ENCODE data around the gene TSPAN19.

Gene TSPAN19

DNA sequence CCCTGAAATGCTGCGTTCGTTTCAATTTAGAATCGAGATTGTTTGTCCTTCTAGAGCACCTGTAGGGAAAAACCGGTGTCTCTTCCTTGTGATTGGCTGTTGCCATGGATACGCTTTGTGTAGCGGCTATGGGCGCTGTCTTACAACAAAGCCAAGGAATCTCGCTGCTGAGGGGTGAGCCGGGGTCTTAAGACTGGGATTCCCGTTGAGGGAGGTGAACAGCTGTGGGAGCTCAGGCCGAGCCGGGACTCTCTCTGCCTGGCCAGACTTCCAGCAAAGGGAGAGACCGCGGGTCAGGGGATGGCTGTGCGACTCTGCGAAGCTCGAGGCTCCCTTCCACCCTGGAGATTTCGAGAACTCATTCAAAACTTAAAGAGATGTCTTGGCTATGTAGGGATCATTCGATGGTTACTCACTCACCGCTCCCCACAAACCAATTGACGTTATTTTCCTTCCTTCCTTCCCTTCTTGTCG, at the start of gene TSPAN19, which contains the start of gene LRRIQ1:
Gene TSPAN19 (minus strand): TSS at position 44 of the 474 bp plus-strand sequence. CDS start 6,331 bp downstream, outside the sequence.
Gene LRRIQ1 (plus strand): TSS at position 118 of the 474 bp plus-strand sequence. CDS start 1,826 bp downstream, outside the sequence.
- TF ChIP-seq ZFX (IDR thresholded peaks at IDR 0.05): no peak
- TF ChIP-seq, protein P1, sequence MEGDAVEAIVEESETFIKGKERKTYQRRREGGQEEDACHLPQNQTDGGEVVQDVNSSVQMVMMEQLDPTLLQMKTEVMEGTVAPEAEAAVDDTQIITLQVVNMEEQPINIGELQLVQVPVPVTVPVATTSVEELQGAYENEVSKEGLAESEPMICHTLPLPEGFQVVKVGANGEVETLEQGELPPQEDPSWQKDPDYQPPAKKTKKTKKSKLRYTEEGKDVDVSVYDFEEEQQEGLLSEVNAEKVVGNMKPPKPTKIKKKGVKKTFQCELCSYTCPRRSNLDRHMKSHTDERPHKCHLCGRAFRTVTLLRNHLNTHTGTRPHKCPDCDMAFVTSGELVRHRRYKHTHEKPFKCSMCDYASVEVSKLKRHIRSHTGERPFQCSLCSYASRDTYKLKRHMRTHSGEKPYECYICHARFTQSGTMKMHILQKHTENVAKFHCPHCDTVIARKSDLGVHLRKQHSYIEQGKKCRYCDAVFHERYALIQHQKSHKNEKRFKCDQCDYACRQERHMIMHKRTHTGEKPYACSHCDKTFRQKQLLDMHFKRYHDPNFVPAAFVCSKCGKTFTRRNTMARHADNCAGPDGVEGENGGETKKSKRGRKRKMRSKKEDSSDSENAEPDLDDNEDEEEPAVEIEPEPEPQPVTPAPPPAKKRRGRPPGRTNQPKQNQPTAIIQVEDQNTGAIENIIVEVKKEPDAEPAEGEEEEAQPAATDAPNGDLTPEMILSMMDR (conservative IDR thresholded peaks at IDR 0.05): no peak
- H3K27ac ChIP-seq: no peak within 1 kb of the TSS

DNA sequence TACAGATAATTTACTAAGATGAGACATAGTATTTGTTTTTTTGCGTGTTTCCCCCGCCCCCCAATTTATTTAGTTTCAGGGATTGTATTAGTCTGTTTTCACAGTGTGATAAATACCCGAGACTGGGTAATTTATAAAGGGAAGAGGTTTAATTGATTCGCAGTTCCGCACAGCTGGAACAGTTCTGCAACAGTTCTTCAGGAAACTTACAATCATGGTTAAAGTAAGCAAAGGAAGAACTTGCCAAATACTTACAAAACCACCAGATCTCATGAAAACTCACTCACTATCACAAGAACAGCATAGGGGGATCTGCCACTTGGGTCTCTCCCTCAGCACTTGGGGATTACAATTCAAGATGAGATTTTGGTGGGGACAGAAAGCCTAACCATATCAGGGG, 49.0 kb upstream of the TSPAN19 start:
- no peak overlapping the region for H3K27ac ChIP-seq
- TF ChIP-seq, protein P1 (conservative IDR thresholded peaks at IDR 0.05): no peak
- TF ChIP-seq ZFX (IDR thresholded peaks at IDR 0.05): no peak

DNA sequence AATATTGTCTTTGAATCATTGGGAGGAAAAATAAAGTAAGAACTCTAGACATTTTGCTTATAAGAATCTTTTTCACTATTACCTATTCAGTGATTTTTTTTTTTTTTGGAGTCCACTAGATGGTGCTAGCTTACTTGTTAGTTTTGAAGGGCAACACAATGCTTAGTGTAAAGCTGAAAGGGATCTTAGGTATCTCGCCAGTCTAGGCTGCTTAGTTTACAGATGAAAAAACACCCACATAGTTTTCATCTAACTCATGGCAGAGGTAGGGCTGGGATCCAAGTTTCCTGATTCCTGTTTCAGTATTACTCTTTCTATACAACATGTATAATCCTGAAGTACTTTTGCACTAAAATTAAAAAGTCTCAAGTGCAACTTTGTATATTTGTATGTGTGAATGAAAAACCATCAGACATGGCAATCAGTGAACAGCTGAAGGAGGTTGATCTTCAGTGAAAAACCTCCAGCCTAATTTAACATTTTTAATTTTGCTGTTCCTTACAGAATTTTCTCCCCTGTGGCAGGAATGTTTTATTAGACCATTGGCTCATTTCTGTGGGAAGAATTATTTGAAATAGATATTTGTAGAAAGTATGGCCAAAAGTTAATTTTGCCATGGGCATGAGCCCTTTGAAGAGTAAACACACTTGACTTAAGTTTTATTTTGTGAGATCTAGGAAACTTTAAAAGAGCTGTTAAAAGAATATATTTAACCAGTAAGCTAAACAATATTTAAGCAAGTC, 40.8 kb upstream of the TSPAN19 start:
- TF ChIP-seq, protein P1 (conservative IDR thresholded peaks at IDR 0.05): peak; percentile 71
- TF ChIP-seq ZFX (IDR thresholded peaks at IDR 0.05): no peak

DNA sequence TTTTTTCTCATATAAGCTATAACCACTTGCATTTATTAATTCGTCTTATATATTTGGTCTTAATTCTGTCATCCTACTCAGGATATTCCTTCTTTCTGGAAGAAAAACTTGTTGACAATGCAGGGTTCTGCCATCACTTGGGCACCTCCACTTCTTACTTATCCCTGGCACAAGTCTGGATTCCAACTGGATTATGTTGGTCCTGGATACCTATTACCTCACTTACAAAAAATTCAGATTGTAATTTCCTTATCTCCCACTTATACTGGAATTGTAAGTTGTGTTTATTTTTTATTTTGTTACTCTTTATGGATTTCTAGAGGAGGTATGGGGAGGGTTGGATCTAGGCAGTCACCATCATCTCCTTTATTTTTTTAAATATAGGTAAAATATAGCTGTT, 36.7 kb upstream of the TSPAN19 start:
- H3K27ac ChIP-seq: no peak overlapping the region
- TF ChIP-seq, protein P1 (conservative IDR thresholded peaks at IDR 0.05): no peak
- no peak for TF ChIP-seq ZFX (IDR thresholded peaks at IDR 0.05)

More for the DNA sequence above, 40.8 kb upstream of the TSPAN19 start:
- no peak overlapping the region for H3K27ac ChIP-seq

DNA sequence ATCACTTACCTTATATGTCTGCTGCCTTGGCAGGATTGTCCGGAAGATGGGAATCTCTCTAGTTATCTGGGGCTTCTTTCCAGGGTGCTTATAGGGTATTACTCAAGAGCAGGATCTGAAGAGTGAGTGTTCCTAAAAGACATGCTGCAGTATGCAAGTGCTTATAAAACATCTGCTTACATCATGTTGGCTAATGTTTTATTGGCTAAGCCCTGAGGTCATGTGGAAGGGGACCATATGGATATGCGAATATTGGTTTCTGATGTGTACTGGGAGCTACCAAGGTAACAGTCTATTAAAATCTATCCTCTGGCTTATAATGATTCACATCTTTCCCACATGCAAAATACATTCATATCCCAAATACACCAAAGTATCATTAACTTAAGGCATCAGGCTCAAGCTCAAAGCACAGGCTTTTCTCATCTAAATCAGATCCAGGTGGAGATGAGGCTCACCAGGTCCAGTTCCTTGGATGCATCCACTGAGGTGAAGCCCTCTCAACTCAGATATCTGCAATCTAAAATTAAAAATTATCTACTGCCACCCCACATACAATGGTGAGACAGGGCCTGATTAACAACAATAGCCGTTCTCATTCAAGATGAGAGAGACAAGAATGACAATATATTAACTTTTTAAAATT, 29.9 kb upstream of the TSPAN19 start:
- no peak overlapping the region for H3K27ac ChIP-seq
- TF ChIP-seq ZFX (IDR thresholded peaks at IDR 0.05): no peak
- TF ChIP-seq, protein P1 (conservative IDR thresholded peaks at IDR 0.05): no peak

DNA sequence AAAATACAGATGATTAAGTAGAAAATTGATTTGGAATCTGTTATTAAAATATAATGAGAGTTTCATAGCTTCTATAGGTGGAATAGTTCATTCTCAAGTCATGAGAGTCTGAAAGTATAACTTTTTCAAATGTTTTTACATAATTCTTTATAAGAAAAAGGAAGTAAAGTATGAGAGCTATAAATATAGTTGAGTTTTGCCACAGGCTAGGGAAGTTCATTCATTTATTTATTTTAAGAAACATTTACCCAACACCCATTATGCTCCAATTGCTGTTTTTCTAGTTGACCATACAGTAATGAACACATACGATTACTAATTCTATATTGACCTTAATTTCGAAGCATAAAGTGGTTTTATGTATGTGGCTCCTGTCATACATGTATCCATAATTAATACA, 24.8 kb upstream of the TSPAN19 start:
- H3K27ac ChIP-seq: no peak overlapping the region
- TF ChIP-seq, protein P1 (conservative IDR thresholded peaks at IDR 0.05): no peak
- TF ChIP-seq ZFX (IDR thresholded peaks at IDR 0.05): no peak

DNA sequence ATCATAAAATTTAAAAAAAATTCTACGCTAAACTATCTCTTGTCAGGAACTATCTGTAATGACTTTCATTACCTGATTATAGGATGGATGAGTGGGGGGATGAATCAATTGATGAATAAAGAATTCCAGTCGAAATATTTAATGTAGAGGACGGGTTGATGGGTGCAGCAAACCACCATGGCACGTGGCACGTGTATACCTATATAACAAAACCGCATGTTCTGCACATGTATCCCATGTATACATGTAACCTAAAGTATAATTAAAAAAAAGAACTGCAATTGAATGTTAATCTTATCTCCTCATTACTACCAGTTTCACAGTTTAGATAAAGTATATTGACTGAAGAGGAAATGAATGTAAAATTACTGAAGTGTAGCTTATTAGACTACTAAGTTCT, 23.5 kb upstream of the TSPAN19 start:
- TF ChIP-seq ZFX (IDR thresholded peaks at IDR 0.05): no peak
- TF ChIP-seq, protein P1 (conservative IDR thresholded peaks at IDR 0.05): no peak
- H3K27ac ChIP-seq: no peak overlapping the region

All from C4-2B (cell line).